Stimulated activated CD4-positive, alpha-beta T cell treated with anti-CD3 and anti-CD28 coated beads, Interleukin-4, amount 100 ng/mL, for 48 hours (primary cell): ENCODE data around the gene MAT1A.
"Not testable (repeated sequence)": the region's sequence is repeated elsewhere in the genome, so short reads cannot be mapped to it uniquely, and the experiment has no call there.

Experiments used
- DNase-seq, 2 donors: peaks; one replicate each; pipeline ENCODE4 v3.0.0-alpha.2; 2020; ENCODE audit warnings: low read depth in 2 of 2

The MAT1A gene

DNA sequence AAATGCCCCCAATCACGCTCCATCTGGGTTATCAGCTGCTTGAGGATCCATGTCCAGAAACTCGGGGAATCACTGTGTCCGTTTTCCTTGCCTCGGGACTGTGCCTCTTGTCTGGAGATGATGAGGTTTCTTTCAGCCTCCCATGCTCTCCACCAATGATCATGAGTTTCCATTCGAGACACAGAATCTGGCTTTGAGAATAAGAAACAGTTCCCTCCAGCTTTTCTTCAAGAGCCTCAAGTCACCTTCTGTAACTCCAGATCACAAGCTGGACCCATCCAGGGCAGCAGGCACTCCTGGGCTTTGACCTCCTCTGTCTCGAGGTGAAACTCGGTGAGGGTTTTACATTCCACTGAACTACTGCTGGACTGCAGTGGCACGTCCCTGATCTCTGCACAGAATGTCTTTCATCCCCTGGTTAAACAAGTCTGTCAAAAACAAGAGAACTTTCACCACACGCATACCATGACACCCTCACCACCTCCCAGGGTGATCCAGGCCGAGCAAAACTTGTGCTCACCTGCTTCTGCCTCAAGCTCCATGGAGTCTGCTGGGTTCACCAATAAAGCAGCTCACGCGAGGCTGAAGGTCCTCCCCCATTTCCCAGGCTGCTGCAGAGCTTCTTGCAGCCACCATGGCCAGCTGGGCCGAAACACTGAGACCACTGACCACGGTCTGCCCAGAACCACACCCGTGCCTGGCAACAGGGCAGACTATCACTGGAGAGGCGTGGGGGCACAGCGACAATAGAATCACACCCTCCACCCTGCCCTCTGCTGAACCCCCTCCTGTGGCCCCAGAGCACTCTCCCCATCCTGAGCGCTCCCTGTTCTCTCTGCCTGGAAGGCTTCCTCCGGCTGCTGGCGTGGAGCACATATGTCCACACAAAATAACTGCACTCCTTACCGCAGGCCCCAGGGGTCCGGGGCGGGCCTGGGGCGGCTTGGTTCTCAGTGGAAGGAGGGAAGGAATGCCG lies 25.1 kb downstream of the MAT1A start:
- no peak for DNase-seq

DNA sequence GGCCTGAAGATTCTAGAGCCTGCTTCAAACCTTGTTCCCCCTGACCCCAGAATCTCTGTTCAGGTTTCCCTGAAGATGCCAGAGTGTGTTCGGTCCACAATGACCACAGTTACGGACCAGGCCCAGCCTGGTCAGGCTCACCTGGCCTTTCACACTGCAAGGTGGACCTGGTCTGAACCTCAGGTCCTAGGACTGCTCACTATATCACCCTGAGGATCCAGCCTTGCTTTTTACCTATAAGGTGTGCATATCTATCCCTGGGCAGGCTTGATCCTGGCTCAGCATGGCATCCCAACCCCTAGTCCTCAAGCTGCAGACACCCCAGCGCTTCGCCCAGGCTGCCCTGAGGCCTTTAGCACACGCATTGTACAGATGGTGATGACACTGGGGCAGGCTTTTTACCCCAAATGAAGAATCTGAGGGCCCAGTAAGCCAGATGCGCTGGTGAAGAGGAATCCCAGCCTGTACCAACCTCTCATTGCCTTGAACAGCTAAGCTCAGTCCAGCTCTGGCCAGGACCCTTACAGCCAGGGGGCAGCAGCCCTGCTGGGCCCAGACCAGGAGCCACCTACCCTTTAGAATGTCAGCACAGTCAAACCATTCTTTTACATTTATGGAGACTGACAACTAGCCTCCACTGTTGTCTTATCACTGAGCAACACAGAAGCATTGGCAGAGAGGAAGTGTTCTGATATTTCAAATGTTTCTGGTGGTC lies 28.0 kb downstream of the MAT1A start:
- DNase-seq = no peak

DNA sequence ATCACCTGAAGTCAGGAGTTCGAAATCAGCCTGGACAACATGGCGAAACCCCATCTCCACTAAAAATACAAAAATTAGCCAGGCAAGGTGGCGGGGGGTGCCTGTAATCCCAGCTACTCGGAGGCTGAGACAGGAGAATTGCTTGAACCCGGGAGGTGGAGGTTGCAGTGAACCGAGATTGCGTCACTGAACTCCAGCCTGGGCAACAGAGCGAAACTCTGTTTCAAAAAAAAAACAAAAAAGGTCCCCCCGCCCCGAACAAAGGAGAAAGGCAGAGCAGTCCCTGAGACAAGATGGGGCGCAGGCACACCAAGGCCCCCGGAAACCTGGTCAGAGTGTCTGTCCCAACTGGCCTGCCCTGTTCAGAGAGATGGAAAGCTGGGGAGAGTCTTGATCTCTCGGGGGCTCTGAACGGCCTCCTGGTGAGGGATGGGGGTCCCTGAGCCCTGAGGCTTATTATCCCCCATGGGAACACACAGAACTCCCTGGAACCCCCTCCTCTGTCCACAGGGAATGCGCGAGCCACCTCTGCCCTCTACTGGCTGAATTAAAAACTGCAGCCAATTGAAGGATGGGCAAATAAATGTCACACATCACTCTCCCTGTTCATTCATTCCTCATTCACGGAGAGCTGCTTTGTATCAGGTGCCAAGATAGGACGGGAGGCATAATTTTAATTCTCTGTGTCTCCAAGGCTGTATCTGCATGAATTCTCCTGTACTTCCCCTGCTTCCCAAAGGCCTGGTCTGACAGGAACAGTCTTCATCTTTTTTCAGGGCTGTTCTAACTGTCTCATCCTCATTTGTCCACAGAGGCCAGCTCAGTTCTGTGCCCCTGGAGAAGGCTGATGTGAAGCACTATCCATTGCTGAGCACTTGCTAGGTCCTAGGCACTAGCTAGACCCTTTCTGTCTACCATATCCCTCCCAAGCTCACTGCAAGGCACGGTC lies 28.9 kb downstream of the MAT1A start:
- peak; percentile 11 to 22 for DNase-seq

DNA sequence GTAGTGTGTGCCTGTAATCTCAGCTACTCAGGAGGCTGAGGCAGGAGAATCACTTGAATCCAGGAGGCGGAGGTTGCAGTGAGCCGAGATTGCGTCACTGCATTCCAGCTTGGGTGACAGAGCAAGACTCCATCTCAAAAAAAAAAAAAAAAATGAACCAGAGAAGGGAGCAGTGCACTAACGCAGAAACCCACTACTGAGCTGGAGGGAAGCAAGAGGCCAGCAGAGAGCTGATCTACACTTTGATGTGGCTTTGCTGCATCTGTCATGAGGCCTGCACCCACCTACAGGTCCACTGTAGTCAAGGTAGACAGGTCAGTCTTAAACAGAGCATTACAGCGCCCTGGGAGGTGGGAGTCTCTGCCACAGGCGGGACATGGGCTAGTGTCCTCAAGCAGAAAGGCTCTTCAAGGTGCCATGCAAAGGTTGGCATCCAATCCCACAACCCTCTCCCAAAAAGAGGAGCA lies 30.0 kb downstream of the MAT1A start:
- no peak for DNase-seq

DNA sequence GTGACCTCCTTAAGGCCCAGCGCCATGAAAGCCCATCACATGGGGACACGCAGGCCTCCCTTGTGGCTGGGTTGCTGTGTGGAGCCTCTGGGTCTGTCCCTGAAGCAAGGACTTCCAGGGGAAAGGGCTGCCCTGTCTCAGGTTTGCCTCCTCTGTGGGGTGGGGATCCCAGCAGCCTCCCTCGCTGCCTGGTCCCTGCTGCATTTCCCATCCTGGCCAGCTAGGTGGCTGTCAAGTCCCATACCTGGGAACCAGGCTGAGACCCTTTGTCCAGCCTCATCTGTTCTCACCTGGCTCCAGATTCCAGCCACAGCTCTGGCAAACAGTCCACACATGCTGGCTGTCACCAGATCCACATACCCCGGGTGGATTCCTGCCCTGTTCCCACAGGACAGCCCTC lies 32.7 kb downstream of the MAT1A start:
- DNase-seq = not testable (repeated sequence)

DNA sequence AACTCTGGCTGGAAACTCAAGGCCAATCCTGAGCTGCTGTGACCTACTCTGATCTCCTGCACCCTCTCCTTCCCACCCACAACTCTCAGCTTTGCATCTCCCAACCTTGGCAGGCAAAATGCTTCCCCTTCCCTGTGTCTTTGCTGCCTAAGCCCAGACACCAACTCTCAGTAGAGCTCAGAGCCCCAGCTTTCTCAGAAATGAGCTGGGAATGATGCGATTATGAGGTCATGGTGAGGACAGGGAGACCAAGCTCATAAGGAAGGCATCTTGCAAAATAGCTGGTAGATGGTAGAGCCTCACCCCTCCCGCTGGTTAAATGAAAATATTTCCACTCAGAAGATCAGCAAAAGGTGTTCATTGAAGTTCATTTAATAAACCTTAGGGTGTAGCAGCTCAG lies 34.7 kb downstream of the MAT1A start:
- not testable (repeated sequence) for DNase-seq

DNA sequence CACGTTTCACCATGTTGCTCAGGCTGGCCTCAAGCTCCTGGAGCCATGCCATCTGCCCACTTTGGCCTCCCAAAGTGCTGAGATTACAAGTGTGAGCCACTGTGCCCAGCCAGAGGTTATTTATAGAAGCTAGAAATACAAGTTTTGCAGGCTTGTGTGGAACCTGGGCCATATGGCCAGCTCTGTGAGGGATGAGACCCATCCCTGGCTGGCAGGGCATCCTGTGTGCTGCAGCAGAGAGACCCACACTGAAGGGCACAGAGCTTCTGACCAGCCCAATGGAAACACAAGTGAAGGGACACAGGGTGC lies 35.5 kb downstream of the MAT1A start:
- DNase-seq = not testable (repeated sequence)

DNA sequence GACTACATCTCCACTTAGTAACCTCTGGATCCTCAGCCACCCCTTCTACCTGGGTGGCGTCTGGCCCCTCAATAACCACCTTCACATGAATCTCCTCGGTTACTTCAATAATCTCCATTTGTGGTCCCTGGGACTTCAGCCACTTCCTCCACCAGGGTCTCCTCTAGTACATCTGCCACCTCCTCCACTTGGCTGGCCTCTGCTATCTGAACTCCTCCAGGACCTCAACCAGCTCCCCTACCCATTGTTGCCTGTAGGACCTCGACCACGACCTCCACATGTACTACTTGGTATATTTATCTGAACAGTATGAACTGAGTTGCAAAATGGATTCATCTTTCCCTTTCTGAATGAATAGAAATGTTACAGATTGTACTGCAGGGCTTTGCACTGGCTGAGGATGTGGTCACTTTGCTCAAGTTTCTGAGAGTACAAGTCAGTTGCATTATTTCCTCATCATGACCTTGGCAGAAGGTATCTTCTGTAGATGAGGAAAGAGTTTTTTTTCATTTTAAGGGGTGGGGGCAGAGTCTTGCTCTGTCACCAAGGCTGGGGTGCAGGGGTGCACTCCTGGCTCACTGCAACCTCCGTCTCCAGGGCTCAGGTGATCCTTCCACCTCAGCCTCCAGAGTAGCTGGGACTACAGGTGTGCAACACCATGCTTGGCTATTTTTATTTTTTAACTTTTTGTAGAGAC lies 36.0 kb downstream of the MAT1A start:
- DNase-seq = no peak

DNA sequence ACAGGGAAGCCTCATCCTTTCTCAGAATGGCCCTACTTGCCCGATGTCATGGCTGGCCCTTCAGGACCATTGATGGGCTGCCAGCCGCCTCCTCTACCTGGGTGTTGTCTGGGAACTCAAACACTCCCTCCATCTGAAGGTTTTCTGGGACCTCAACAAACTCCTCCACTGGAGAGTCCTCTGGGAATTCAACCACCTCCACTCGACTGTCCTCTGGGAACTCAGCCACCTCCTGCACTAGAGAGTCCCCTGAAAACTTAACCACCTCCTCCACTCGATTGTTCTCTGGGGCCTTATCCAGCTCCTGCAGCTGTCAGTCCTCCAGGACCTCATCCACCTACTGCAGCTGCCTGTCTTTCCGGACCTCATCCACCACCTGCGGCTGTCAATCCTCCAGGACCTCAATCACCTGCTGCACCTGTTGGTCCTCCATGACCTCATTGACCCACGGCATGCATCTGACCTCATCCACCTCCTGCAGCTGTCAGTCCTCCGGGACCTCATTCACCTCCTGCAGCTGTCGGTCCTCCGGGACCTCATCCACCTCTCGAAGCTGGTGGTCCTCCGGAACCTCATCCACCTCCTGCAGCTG lies 37.1 kb downstream of the MAT1A start:
- DNase-seq = no peak

DNA sequence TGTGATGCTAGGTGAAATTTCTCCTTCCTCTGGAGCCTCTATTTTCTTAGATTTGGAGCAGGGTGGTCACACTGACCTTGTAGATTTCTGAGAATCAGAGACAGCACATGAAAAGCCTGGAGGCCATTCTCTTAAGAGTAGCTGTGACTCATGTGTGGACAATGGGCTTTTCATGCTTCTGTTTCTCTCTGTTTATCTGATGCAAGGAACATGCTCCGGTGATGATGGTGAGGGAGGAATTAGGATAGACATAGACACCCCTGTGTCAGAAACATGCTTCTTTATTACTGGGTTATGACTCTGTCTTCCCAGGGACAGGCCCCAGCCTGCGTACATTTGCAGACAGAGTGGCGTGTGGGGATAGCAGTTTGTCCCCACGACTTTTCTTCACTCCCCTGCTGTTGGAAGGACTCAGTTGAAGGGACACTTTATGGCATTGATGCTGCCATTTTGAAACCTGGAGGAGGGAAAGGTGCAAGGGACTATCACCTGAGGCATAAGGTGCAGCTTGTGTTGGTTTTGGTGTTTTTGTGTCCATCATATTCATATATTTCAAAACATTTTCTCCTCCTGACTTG lies 37.7 kb downstream of the MAT1A start:
- DNase-seq = not testable (repeated sequence)

DNA sequence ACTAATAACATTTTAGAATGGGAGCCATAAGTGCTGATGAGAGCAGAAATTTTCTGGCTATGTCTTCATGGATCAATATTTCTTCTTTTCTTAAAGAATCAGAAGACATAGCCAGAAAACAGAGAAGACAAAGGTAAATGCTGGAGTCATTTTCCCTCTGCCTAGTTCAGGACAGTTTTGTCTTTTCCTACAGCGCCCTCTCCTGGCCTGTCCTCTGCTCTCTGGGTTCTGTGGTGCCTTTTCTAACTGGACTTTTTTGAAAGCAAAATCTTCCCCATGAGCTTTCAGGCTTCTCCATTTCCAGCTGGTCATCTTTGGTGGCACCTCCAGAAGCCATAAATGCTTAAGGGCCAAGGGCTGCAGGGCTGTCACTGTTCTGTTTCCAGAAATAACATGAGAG lies 39.1 kb downstream of the MAT1A start:
- not testable (repeated sequence) for DNase-seq

DNA sequence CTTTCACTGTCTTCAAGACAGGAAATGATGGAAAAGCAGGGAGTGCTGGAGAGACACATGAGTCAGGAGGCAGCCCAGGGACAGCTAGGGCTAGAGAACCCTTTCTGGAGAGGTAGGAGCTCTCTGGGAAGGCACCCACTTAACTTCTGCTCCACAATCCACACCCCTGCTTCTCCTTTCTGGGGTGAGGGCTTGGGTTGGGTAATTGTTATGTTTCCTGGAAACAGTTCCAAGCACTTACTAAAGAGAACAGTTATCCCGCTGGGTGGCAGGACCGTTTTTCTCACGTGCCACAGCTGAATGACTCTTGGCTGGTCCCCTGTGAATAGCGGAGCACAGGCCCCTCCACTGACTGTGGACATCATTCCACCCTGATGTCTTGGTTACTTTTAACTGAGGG lies 39.6 kb downstream of the MAT1A start:
- DNase-seq = not testable (repeated sequence)

DNA sequence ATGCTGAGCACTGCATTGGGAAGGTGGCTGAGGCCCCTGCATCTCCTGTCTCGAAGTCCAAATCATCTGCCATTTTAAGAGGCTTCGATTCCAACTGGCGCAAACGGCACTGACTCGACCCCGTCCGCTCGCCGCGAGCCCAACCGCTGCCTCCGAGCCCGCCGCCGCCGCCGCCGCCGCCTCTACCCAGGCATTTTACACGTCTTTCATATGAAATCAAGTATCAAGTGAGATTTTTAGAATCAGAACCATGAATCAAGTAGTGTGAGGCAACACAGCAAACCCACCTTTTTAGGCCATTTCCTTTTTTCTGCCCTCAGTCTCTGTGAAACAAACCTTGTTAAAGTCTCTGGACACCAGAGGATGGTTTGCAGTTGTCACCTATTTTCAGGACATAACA lies 41.8 kb downstream of the MAT1A start:
- DNase-seq = not testable (repeated sequence)

DNA sequence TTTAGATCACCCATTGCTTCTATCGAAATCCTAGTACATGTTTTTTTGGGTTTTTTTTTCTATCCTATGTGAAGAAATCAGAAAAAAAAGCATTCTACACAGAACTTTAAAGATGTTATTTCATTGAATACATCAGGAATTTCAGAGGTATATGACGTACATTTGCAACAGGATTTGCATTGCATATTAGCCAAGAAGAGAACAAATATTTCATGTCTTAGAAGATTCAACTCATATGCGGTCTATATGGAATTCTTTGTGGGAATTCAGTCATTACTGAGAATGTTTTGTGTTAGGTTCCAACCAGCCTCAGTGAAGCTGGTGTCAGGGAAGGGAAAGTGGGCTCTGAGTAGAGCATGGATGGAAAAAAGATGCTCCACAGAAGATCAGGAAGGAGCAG lies 45.1 kb downstream of the MAT1A start:
- DNase-seq = not testable (repeated sequence)

DNA sequence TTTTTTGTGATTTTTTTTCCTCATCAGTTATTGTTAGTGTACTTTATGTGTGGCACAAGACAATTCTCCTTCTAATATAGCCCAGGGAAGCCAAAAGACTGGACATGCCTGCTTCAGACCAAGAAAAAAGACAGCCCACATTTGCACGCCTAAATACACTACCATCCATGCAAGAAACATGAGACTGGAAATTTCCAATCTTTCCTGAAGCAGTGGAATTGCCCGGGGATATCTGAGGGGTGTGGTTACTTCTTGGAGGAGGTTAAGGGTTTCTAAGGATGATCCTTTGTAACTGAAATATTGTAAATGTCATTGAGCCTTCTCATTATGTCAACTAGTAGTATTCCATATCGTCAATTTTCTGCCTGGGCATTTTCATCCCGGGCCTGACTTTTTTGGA lies 47.1 kb downstream of the MAT1A start:
- not testable (repeated sequence) for DNase-seq

DNA sequence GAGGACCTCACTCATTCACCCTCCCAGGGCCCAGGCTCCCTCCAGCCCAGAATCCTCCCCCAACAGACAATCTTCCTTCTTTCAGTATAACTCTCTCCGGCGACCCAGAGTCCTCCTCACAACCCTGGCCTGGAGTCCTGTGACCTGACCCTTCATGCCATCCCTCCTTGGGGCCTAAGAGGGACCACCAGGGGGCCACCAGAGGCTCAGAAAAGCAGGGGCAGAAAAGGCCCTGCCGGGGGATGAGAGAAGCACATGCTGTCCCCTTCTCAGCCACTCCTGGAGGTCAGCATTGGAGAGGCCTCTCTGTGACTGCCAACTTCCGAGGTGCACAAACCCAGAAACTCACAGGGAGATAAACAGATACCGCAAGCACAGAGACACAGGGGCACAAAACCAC lies 53.0 kb downstream of the MAT1A start:
- not testable (repeated sequence) for DNase-seq

DNA sequence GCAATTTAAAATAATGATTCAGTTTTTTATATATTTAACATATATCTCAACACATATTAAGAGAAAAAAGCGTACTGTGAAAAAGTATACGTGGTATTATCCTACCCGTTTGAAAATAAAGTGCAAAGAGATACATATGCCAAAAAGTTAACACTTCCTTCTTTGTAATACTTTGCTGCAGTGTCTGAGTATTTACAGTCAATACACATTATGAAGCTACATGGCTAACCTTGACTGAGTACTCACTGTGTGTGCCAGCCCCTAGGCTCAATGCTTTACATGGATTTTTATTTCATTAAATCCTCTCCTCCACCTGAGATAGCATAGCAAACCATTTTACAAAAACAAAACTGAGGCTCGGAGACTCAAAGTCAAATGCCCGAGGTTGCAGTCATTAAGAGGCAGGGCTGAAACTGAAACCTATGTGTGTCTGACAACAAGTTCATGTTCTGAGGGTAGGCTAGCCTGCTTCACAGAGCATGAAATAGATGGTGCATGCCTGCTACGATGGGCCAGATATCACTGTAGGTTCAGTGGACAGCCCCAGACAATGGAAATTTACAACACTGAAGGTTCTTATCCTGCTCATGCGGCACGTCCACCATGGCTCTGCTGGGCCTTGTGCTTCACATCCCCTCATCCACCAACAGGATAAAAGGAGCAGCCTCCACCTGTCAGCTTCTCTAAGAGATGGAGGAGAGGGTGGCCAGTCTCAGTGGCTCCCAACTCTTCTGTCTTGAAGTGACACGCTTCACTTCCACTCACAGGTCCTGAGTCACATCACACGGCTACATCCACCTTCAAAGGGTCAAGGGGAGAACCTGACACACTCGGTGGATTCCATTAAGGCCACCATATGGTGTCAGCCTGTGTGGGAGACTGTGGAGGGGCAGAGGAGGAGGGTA lies 54.9 kb downstream of the MAT1A start:
- DNase-seq = not testable (repeated sequence)

DNA sequence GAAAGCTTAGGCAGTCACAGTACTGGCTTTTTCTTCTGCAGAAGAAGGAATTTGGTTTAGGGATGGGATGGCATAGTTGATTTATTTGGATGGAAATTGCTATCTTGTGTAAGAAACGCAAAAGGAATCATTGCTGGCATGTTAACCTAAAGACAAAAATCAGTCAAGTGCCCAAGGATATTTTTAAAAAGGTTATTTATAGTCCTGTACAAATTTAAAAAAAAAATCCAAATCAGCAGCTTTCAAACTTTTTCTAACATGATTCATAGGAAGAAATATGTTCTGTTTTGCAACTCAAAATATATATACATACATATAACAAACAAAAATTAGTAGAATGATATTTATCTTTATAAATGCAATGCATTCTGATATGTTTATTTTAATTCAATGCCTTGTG lies 55.6 kb downstream of the MAT1A start:
- not testable (repeated sequence) for DNase-seq

DNA sequence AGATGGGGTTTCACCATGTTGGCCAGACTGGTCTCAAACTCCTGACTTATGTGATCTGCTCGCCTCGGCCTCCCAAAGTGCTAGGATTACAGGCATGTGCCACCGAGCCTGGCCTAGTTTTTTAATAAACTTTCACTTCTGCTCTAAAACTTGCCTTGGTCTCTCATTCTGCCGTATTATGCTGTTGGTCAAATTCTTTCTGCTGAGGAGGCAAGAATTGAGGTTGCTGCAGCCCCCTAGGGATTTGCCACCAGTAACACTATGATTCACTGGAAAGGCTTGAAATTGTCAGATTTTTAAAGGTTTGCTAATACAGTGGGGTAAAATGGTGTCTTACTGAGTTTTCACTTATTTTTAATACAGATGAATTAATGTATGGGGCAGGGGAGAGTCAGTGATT lies 62.7 kb downstream of the MAT1A start:
- DNase-seq = not testable (repeated sequence)
